ENCODE data around the gene CCDC9B. TPM values are rescaled to one million over a fixed set of nuclear protein-coding genes. Genes with fewer than 3 reads are reported as not detected.
A peak's percentile ranks its signal among the peaks of the same experiment; 100 is the strongest.

The CCDC9B gene
- polyA plus RNA-seq, 2 of the 4 experiments (the other 2 are of a cell fraction), result 1.9 to 23.4 TPM

GRCh38 chr15:40345225-40345866, 4.6 kb upstream of the CCDC9B start (continued):
- TF ChIP-seq PBX3 (IDR thresholded peaks at IDR 0.05) (no peak), PHF8 (IDR thresholded peaks at IDR 0.05; ENCODE audit: borderline replicate concordance, low read depth) (no peak), ZFP36 (IDR thresholded peaks at IDR 0.05; ENCODE audit: borderline replicate concordance, partially characterized antibody) (no peak), TP53 (CRISPR knock-in tag; IDR thresholded peaks at IDR 0.05) (no peak), RAD21 (conservative IDR thresholded peaks at IDR 0.05 in 1 of 2, IDR thresholded peaks at IDR 0.05 in 1 of 2) (no peak)

- 0 out of 3 replicates have a peak overlapping the region, but pooled peaks have one; percentile 30 for H3K4me2 ChIP-seq
- DNase-seq (ENCODE audit: low read depth in 1 of 2, low spot score in 1 of 2), result peak; percentile 55 to 61
- H3K27ac ChIP-seq, result peak overlapping the region; percentile 16 to 71; a peak in 3 of 6 replicates
- no peak overlapping the region for H3K4me3 ChIP-seq
- H3K9me3 ChIP-seq, result no peaks in the 10 kb centered on the region
- ChIA-PET CTCF (interaction anchor here (0.6 to 10.2 kb wide), 43 partner anchors 8 to 237 kb away, joined by 3 to 135 read pairs (median 5); partner anchors contain the start of genes BMF, DISP2, INAFM2 and KNSTRN), POLR2A (no interaction called here)
- H3K4me1 ChIP-seq, result peaks cover 44% of the 10 kb centered on the region
- peak; percentile 48 to 63; a peak in 5 of 6 replicates for ATAC-seq
- TF ChIP-seq SMC3 (IDR thresholded peaks at IDR 0.05) (peak; percentile 51; the same call in 2 of the 3 replicates), BHLHE40 (IDR thresholded peaks at IDR 0.05; ENCODE audit: low read depth, low read length) (no peak), MAX (IDR thresholded peaks at IDR 0.05) (no peak), RCOR1 (IDR thresholded peaks at IDR 0.05; ENCODE audit: low read depth, low read length) (no peak), EP300 (IDR thresholded peaks at IDR 0.05) (no peak), FOSB (CRISPR knock-in tag; IDR thresholded peaks at IDR 0.05) (no peak), POLR2AphosphoS2 (conservative IDR thresholded peaks at IDR 0.05; ENCODE audit: low read length) (no peak), NPAS2 (CRISPR knock-in tag; IDR thresholded peaks at IDR 0.05; ENCODE audit: borderline replicate concordance) (no peak), CTCF (IDR thresholded peaks at IDR 0.05) (peak; percentile 51), TP53 (CRISPR knock-in tag; IDR thresholded peaks at IDR 0.05) (no peak), RAD21 (conservative IDR thresholded peaks at IDR 0.05 in 1 of 2, IDR thresholded peaks at IDR 0.05 in 1 of 2) (peak; percentile 51 to 64; a peak in 4 of 5 replicates), KDM5A (IDR thresholded peaks at IDR 0.05) (no peak)
- WGBS (ENCODE audit: missing lambda C conversion rate), result 22% methylated on average over 7 of the region's 15 CpGs
- FAIRE-seq, result no peak
Measured at GRCh38 chr15:40344631-40345120, 3.9 kb upstream of the CCDC9B start.

- TF ChIP-seq BCL3 (IDR thresholded peaks at IDR 0.05), result no peak
- no peaks in the 10 kb centered on the region for H3K9me3 ChIP-seq
- H3K4me3 ChIP-seq, result no peak overlapping the region
- peak overlapping the region in 1 of 2 experiments; percentile 71; a peak in 3 of 6 replicates for H3K27ac ChIP-seq
- ATAC-seq, result no peak
- no peak for FAIRE-seq
- WGBS (ENCODE audit: missing lambda C conversion rate), result 43% methylated on average over 5 of the region's 6 CpGs
- H3K4me1 ChIP-seq, result peaks cover 49% of the 10 kb centered on the region
- POLR2A ChIA-PET, result no interaction called here
- CTCF ChIA-PET, result interaction anchor here (0.6 to 10.2 kb wide), 42 partner anchors 8 to 236 kb away, joined by 3 to 135 read pairs (median 6); partner anchors contain the start of genes BMF, DISP2, INAFM2 and KNSTRN
- DNase-seq (ENCODE audit: low read depth in 1 of 2, low spot score in 1 of 2), result no peak
- no peak overlapping the region for H3K4me2 ChIP-seq
Measured at GRCh38 chr15:40344217-40344616, 3.5 kb upstream of the CCDC9B start.
